Kidney epithelial cell (primary cell): ENCODE data around the gene ZCCHC17. TPM values are rescaled to one million over a fixed set of nuclear protein-coding genes. Genes with fewer than 3 reads are reported as not detected.

Source experiments
- DNase-seq: peaks from one replicate; pipeline ENCODE4 v3.0.0-alpha.2; 2010; ENCODE audit warnings: low read depth
- H3K27me3 ChIP-seq: 2 replicates; pipeline ENCODE4 v1.6.0; 2011; ENCODE audit warnings: low read length; ENCODE audit not compliant: control insufficient read depth, insufficient read depth
- H3K36me3 ChIP-seq: 2 replicates; pipeline ENCODE4 v1.5.1; 2011; ENCODE audit warnings: low read length; ENCODE audit not compliant: control insufficient read depth, insufficient read depth
- H3K4me3 ChIP-seq: 2 replicates; pipeline ENCODE4 v1.5.1; 2011; ENCODE audit warnings: low read depth, mild to moderate bottlenecking, control low read depth, low read length
- total RNA-seq: library from RNA; depleted of rRNA; stranded (reverse); fragments of >200 nt; gene quantifications from 2 replicates; pipeline ENCODE4 v1.2.3, GENCODE V29; 2015
- TF ChIP-seq, protein P1 (sequence below): IDR thresholded peaks from 2 replicates; pipeline ENCODE4 v1.5.1; 2011; ENCODE audit warnings: mild to moderate bottlenecking, moderate library complexity, low read length, control low read depth, inconsistent platforms; ENCODE audit not compliant: insufficient read depth, poor library complexity, severe bottlenecking

Gene ZCCHC17
- total RNA-seq, 1 donor from 2014 or later, result 44.1 TPM

DNA sequence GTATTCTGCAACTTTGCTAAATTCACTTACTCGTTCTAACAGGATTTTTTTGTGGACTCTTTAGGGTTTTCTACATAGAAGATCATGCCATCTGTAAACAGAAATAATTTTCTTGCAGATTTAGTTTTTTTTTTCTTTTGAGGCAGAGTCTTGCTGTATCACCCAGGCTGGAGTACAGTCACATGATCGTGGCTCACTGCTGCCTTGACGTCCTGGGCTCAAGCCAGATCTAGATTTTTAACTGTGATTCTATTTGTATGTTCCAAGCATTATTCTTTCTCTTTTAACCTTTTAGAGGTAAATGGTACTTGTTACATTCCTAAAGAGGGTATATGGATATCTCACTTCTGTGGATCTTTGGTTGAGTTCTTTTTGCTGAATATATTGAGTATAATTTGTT lies 57.5 kb downstream of the ZCCHC17 start:
- TF ChIP-seq, protein P1, sequence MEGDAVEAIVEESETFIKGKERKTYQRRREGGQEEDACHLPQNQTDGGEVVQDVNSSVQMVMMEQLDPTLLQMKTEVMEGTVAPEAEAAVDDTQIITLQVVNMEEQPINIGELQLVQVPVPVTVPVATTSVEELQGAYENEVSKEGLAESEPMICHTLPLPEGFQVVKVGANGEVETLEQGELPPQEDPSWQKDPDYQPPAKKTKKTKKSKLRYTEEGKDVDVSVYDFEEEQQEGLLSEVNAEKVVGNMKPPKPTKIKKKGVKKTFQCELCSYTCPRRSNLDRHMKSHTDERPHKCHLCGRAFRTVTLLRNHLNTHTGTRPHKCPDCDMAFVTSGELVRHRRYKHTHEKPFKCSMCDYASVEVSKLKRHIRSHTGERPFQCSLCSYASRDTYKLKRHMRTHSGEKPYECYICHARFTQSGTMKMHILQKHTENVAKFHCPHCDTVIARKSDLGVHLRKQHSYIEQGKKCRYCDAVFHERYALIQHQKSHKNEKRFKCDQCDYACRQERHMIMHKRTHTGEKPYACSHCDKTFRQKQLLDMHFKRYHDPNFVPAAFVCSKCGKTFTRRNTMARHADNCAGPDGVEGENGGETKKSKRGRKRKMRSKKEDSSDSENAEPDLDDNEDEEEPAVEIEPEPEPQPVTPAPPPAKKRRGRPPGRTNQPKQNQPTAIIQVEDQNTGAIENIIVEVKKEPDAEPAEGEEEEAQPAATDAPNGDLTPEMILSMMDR, result no peak
- Histone ChIP-seq H3K4me3 (no peak overlapping the region), H3K36me3 (no peaks in the 10 kb centered on the region), H3K27me3 (no peaks in the 10 kb centered on the region)
- no peak for DNase-seq

DNA sequence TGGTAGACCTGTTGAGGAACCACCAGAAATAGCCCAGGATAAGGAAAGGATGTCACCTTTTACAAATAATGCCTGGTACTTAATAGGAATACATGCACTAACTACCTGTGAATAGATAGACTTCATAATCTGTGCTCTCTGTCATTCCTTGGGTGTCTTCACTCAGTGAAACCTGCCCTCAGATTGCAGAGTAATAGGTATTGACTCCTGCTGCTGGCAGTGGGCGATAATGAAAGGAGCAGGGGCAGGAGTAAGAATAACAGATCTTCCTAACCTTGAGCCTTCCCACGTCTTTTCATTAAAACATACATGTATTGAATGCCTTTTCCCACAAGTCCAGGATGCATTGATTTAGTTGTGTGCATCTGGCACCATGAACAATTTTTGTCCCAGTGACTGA lies 59.6 kb downstream of the ZCCHC17 start:
- Histone ChIP-seq H3K36me3 (no peaks in the 10 kb centered on the region), H3K27me3 (no peaks in the 10 kb centered on the region), H3K4me3 (no peak overlapping the region)
- DNase-seq, result no peak
- TF ChIP-seq, protein P1, result no peak

DNA sequence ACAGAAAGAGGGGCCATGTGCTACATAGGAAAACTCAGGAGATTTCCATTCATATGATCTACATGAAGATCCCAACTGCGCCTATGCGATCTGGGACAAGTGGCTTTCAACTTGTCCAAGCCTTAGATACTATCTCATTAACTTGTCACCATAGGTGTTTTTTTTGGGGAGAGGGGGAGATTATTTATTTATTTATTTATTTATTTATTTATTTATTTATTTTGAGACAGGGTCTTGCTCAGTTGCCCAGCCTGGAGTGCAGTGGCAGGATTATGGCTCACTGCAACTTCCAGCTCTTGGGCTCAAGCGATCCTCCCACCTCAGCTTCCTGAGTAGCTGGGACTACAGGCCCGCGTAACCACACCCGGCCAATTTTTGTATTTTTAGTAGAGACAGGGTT lies 64.8 kb downstream of the ZCCHC17 start:
- H3K4me3 ChIP-seq, result no peak overlapping the region
- H3K36me3 ChIP-seq, result no peaks in the 10 kb centered on the region
- no peak for DNase-seq
- no peaks in the 10 kb centered on the region for H3K27me3 ChIP-seq
- TF ChIP-seq, protein P1, result no peak

DNA sequence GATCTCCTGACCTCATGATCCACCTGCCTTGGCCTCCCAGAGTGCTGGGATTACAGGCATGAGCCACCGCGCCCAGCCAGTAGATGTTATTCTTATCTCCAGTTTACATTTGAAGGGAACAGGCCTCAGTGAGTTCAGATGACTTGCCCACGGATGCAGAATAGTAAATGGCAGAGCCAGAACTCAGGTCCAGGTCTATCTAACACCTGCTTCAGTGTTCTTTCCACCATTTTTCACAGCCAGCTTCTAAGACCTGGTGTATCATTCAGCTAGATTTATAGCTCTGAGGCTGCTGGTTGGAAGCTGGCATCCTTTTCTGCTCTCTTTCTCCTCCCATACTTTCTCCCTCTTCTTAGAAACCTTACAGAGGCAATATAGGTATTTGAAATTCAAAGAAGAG lies 65.2 kb downstream of the ZCCHC17 start:
- TF ChIP-seq, protein P1, result no peak
- H3K36me3 ChIP-seq, result no peaks in the 10 kb centered on the region
- no peak for DNase-seq
- no peak overlapping the region for H3K4me3 ChIP-seq
- H3K27me3 ChIP-seq, result no peaks in the 10 kb centered on the region

DNA sequence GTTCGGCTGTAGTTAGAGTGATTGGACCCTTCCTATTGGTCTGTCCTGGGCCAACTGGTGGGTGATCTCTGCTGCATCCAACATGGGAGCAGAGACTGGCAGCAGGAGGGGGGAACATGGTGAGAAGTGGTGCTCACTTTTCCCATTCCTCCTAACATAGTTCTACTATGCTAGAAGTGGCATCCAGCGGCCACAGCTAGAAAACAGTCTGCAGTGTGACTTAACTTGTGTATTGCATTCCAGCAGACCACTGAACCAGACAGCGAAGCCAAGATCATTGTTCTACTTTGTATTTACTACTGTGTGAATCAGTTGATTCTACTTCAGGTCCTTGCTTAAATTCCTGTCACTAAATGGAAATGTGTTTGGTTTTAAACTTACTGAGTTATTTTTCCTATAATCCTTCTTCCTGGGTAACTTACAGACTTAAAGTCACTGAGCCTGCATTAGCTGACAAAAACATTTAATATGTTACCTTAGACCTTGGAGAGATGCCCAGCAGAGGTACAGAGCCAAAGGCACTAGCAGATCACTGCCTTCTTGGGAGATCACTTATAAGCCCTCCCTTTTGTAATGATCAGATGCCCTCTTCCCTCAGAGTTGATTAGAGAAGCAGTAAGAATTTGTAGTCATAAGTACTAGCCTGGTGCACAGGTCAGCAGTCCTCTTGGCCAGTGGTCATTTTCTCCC lies 67.9 kb downstream of the ZCCHC17 start:
- TF ChIP-seq, protein P1, result no peak
- peak; percentile 74 for DNase-seq
- no peak overlapping the region for H3K4me3 ChIP-seq
- no peaks in the 10 kb centered on the region for H3K36me3 ChIP-seq
- H3K27me3 ChIP-seq, result no peaks in the 10 kb centered on the region

DNA sequence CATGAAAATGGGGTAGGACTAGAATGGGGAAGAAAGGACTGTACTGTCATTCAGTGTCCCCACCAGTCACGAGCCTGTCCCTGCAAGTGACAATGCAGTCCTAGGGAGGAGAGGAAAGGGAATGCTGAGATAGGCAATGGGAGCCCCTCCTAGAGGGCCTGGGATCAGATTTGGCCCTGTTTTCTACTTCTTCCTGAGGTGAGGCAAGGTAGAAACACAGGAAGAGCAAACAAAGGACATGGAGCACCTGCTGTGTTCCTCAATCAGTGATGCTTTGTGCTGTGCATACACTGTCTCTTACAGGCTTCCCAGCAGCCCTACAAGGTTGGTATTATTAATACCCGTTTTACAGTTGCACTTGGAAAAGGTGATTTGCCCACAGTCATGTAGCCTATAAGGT lies 70.0 kb downstream of the ZCCHC17 start:
- Histone ChIP-seq H3K36me3 (no peaks in the 10 kb centered on the region), H3K4me3 (no peak overlapping the region), H3K27me3 (no peaks in the 10 kb centered on the region)
- DNase-seq, result no peak
- TF ChIP-seq, protein P1, result no peak
